Measurements from ENCODE around the gene ELOF1.

Gene ELOF1

DNA sequence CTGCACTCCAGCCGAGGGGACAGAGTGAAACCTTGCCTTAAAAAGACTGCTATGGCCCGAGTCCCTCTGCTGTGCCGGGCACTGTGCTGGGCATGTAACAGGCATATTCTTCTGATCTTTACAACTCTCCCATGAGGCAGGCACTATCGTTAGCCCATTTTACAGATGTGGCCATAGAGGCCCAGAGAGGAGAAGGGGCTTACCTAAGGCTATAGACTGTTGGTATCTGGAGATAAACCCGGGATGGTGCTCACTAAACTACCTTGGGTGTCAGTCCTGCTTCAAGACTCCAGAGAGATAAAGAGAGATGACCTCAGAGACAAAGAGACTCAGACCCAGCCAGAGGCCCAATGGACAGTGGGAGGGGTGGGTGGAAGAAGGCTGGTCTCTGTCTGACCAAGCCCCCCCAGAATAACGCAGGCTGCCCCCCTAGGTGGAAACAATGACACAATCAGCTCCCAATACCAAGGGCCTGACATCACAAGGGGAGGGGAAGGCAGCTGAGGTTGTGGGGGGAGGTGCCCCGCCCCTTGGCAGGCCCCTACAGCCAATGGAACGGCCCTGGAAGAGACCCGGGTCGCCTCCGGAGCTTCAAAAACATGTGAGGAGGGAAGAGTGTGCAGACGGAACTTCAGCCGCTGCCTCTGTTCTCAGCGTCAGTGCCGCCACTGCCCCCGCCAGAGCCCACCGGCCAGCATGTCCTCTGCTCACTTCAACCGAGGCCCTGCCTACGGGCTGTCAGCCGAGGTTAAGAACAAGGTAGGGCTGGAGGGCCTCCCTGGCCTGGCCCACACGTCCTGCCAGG lies 20.6 kb downstream of the ELOF1 start, which contains the start of gene CNN1:
Gene CNN1, plus strand, starts transcription at position 620 of the 805 bp plus-strand sequence. Its CDS starts 77 bp downstream, at position 697.
- no peak for DNase-seq

DNA sequence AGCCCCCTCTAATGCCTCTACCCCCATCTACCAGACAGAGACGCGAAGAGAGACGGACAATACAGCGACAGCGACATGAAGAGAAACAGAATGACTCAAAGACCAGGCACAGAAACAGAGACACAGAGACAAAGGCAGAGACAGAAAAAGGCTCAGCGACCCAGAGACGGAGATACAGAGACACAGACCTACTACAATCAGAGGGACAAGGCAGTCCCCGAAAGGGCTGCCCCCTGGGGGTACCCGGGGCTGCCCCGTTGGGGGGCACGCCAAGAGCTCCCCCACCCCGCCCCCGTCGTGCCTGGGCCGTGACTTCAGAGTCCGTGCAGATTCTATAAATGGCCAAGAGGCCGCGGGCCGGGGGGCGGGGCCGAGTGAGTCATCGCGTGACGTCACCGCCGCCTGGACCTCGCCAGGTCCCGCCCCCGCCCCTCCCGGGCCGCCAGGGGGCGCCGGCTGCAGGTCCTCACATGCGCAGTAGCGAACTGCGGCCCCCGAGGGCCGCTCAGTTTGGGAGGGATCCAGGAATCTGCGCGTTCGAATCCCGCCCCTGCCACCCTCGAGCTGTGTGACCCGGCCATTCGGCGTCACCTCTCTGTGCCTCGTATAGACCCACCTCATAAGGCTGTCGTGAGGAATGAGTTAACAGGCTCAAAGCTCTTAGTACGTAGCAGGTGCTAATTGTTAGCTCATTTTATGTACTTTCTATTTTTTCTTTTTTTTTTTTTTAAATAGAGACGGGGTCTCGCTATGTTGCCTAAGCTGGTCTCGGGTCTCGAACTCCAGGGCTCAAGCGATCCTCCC lies 23.0 kb downstream of the ELOF1 start:
- intact Hi-C loops (cut with DNase I), result no loop called here
- peak; percentile 74 to 98 (median 86) for DNase-seq

More for the DNA sequence above, 20.6 kb downstream of the ELOF1 start, which contains the start of gene CNN1:
- intact Hi-C loops (cut with DNase I), result no loop called here

DNA sequence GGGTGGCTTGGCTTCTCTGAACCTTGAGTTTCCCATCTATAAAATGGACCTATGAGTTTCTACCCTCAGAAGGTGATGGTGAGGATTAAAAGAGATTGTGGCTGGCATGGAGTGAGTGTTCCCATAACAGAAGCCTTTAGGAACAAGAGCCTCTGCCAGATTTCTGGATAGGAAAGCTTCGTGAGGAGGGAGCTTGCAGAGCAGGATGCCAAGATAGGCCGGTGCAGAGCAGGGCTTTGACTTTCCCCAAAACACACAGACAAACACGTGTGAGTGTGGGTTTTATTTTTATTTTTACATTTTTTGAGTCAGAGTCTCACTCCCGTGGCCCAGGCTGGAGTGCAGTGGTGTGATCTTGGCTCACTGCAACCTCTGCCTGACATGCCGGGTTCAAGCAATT lies 24.1 kb downstream of the ELOF1 start:
- DNase-seq, result peak in 1 of 10 donors; percentile 15
- intact Hi-C loops (cut with DNase I), result no loop called here

DNA sequence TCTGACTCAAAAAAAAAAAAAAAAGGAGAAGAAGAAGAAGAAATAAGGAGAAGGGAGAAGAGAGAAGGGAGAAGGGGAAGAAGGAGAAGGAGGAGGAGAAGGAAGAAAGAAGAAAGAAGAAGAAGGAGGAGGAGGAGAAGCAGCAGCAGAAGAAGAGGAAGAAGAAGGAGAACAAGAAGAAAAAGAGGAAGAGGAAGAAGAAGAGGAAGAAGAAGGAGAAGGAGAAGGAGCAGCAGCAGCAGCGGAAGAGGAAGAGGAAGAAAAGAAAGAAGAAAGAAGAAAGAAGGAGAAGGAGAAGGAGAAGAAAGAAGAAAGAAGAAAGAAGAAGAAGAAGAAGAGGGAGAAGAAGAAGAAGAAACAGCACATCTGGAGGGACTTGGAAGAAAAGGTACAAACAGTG lies 24.5 kb downstream of the ELOF1 start:
- DNase-seq, result no peak
- intact Hi-C loops (cut with DNase I), result no loop called here

DNA sequence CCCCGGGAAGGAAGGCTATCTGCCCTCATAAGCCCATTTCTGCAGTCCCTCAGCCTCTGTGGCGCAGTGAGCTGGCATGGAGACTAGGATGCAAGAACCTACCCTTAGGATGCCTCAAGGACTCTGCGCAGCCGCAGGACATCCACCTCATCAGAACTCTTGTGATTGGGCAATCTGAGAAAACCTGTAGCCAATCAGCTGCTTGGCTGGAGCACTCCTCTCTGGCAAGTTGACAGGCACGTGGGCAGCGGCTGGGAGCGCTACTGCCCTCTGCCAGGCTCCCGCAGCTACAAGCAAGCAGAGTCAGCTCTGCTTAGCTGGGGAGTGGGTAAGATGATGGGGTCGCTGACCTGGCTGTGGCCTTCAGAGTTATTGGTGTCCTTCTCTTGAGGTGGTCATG lies 28.6 kb downstream of the ELOF1 start:
- intact Hi-C loops (cut with DNase I), result loop anchor here (1.0 kb wide), 1 partner anchor 25 kb away; the partner anchor contains the start of gene ZNF653
- peak; percentile 86 to 99 (median 92) for DNase-seq

DNA sequence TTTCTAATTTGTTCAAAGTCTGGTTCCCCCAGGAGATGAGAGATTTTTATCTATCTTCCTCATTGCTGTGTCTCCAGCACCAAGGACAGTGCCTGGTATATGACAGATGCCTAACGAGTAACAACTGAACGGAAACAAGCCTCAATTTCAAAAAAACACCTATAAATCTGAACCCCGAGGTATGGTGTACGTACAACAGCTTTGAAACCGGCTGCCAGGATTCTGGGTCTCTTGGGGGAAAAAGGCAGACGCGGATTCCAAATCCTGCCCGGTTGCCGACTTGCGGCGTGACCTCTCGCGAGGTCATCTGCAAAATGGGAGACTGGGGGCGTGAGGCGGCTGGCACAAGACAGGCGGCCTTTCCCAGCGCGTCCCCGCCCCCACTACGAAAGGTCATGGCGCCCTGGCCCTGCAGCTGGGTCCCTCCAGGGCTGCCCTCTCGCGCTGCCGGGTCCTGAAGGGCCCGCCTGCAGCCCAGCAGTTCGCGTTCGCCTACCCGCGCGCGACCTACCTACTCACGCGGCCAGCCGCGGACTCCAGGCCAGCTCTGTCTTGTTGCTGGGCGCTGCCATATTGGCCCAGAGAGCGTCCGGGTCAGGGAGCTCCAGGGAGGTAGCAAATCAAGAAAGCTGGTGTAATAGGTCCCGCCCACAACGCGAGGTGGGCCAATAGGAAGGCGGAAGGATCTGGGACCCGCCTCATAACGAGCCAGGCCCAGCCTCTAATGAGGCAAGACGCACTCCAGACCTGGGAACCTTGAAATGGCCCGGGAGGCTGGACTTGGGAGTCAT lies 30.3 kb downstream of the ELOF1 start, which contains the start of gene ECSIT:
Gene ECSIT, minus strand, starts transcription at position 584 of the 791 bp plus-strand sequence. CDS start 9,964 bp downstream, outside the sequence.
- intact Hi-C loops (cut with DNase I), result no loop called here
- peak; percentile 93 to 100 (median 98) for DNase-seq

DNA sequence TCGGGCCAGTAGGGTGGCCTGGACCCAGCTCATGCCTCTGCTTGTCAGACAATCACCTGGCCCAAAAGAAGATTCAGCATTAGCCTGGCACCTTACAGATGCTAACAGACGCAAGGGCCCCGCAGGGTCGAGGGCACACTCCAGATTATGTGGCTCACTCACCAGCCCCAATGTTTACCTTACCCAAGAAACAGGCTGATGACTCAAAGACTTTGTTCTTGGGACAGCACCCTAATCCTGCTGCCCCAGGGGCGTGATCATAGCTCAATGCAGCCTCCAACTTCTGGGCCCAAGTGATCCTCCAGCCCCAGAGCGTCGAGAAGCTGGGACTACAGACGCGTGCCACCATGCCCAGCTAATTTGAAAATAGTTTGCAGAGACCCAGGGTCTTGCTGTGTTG lies 39.9 kb downstream of the ELOF1 start:
- no peak for DNase-seq
- intact Hi-C loops (cut with DNase I), result no loop called here

DNA sequence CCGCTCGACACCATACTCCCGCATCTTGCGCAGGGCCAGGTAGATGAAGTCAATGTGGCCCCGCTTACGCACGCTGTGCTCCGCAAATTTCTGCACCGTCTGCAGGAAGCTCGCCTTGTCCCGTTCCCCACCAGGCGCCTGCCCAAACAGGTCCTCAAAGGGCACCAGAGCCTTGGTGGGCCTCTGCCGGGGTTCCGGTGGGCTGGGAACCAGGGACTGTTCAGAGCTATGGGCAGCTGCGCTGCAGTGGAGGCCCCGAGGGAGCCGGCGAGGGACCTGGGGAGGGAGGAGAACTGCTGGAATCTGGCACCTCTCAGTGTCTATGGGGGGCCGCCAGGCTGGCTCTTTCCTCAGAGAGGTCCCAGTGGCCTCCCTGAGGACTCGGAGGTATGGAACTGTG lies 45.1 kb downstream of the ELOF1 start:
- DNase-seq, result no peak
- intact Hi-C loops (cut with DNase I), result no loop called here

DNA sequence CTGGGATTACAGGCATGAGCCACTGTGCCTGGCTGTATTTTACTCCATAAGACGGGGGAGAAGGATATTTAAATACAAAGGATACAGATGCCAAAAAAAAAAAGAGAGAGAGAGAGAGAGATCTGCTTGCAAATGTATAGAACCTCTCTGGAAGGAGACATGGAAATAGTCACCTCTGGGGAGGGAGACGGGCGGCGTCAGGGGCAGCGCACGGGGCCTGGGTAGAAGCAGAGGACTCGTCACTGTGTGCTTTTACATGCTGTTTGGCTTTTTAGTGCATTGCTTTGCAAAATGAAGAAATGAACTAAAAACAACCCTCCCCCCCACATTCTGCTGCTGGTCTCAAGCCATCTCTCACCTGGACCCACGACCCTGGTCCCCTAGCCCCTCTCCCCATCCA lies 48.6 kb downstream of the ELOF1 start:
- intact Hi-C loops (cut with DNase I), result no loop called here

DNA sequence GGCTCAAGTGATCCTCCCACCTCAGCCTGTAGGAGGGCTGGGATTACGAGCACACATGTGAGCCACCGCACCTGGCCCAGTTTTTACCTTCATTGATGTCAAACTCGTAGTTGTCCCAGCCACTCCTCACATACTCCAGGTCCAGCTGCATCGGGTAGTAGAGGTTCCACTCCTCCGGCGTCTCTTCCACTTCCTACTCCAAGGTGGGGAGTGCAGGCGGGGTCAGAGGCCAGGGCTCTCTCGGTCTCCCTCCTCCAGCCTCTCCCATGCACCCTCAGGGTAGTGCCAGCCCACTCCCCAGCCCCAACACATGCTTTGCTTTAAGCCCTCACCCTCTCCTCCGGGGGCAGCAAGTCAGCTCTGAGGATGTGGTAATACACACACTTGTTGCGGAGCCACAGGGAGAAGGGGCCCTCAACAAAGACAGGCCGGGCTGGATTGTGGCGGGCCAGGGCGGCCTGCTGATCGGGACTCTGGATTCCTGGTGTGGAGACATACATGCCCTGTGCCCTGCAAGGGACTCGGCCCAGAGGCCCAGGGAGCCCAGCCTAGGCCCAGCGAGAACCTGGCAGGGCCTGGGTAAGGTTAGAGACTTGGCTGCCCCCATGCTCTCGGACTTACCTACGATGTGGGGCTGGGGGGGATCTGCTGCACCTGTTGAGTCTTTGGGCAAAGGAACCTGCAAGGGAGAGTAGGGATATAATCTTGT lies 51.5 kb downstream of the ELOF1 start:
- DNase-seq, result peak in 1 of 10 donors; percentile 57
- intact Hi-C loops (cut with DNase I), result loop anchor here (5.0 kb wide), 1 partner anchor 50 kb away; the partner anchor contains the start of gene ELOF1

More for the DNA sequence above, 48.6 kb downstream of the ELOF1 start:
- DNase-seq, result no peak

DNA sequence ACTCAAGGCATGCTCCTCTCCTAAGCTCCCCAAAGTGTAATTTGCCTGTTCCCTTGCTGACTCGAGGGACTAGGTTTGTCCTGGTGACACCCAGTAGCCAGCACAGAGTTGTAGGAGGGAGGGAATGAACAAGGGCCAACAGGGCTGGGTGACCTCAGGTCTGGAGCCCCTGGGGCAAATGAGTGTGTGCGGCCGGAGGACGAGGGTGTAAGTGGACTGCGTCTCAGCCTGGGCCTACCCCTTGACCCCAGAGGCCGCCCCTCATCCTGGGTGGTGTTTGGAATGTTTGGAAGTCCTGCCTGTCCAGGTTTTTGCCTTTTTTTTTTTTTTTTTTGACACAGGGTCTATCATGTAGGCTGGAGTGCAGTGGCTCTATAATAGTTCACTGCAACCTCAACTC lies 52.1 kb downstream of the ELOF1 start:
- intact Hi-C loops (cut with DNase I), result loop anchor here (5.0 kb wide), 1 partner anchor 50 kb away; the partner anchor contains the start of gene ELOF1

DNA sequence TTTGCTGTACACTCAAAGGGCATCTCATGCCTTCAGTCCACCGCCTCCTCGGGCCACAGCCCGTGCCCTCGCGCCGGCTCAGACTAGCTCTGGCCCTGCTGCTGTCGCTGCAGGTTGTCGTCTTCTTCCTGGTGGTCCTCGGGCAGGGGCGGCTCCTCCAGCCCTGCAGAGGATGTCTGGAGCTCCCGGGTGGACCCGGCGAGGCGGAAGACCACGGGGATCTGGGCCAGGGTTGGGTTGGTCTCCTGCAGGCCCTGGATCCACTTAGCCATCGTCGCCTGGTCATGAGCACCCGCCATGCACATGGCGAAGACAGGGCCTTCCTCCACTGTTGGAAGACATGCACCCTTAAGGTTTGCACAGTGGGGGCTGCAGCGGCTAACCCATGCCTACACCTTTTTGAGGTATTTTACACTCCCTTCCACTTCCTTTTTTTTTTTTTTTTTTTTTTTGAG lies 52.9 kb downstream of the ELOF1 start:
- intact Hi-C loops (cut with DNase I), result loop anchor here (5.0 kb wide), 1 partner anchor 51 kb away; the partner anchor contains the start of gene ELOF1
- DNase-seq, result peak in 2 of 10 donors; percentile 38 to 84

More for the DNA sequence above, 52.1 kb downstream of the ELOF1 start:
- DNase-seq, result no peak

DNA sequence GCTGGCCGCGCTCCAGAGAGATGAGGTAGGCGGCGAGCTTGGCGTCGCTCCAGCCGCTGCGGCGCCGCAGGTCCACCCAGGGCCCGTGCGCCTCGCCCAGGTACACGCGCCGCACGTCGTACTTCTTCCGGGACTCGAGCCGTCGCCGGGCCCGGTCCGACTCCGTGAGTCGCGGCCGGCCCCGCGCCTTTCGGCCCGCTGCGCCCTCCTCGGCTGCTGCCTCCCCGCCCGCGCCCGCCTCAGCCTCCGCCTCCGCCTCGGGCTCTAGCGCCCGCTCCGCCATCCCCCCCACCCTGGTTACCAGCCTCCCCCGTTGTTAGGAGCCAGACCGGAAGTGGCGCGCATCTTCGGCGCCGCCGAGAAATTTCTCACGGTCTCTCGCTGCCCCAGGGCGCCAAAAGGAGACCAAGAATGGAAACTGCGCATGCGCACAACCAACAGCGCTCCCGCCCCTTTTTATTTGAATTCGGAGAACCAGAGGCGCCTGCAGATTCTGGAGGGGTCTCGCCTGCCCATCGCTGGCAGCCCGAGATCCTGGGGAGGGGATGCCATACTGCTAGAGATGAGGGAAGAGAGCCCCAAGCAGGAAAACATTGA lies 53.4 kb downstream of the ELOF1 start, which contains the start of gene ZNF653:
Gene ZNF653, minus strand, starts transcription at position 336 of the 597 bp plus-strand sequence. Its CDS starts 53 bp downstream, at position 283.
- DNase-seq, result peak; percentile 83 to 98 (median 88)
- intact Hi-C loops (cut with DNase I), result loop anchor here (1.0 to 5.0 kb wide), 2 partner anchors 25 to 52 kb away; partner anchors contain the start of gene ELOF1

DNA sequence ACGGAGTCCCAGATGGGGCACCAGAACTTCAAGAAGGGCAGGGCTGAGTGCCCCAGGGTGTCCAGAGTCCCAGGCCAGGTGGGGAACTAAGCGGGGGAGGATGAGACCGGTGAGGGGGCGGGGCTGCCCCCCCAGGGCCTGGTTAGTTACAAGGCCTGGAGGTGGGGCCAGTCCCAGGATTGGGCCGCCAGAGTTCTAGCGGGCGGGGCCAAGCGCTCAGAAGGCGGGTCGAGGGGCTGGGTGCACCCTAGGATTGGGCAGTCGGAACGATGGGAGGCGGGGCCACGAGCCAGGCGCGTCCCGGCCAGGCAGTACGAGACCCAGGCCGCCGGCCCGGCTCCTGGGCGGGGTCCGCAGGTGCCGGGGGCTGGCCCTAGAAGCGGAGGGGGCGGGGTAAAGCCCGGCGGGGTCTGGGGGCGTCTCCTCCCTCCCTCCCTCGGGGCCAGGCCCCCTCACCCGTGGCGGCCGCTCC lies 54.0 kb downstream of the ELOF1 start:
- intact Hi-C loops (cut with DNase I), result loop anchor here (1.0 to 5.0 kb wide), 2 partner anchors 25 to 52 kb away; partner anchors contain the start of gene ELOF1
- DNase-seq, result peak; percentile 92 to 100 (median 97)

DNA sequence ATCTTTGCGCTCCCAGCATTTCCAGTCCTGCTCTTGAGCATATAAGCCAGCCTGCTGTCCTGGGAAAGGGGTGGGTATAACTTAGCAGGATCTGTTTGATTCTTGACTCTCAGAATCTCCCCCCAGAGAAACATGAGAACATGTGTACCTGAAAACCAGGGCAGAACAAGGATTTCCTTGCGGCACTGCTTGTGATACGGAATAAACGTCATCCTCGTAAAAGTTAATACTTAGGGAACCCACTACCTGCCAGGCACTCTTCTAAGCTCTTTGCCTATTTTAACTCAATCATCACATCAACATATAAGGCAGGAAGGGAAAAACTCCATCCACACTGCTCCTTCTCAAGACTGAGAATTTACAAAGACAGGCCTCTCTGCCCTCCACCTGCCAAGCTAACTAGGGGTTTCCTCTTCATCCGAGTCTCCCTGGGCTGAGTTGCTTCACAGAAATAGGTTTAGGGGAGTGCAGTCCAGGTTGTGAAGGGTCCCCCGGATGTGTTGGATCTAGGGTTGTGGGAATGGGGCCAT lies 54.5 kb downstream of the ELOF1 start:
- DNase-seq, result no peak
- intact Hi-C loops (cut with DNase I), result loop anchor here (1.0 to 5.0 kb wide), 2 partner anchors 26 to 53 kb away; partner anchors contain the start of gene ELOF1

Data from posterior cingulate gyrus (tissue), 11 donors.